ENCODE results near the gene KCNQ1OT1.

The KCNQ1OT1 gene

GRCh38 chr11:2719831-2720590, 20.2 kb upstream of the KCNQ1OT1 start:
- no peak for DNase-seq (ENCODE audit: low spot score)

DNA sequence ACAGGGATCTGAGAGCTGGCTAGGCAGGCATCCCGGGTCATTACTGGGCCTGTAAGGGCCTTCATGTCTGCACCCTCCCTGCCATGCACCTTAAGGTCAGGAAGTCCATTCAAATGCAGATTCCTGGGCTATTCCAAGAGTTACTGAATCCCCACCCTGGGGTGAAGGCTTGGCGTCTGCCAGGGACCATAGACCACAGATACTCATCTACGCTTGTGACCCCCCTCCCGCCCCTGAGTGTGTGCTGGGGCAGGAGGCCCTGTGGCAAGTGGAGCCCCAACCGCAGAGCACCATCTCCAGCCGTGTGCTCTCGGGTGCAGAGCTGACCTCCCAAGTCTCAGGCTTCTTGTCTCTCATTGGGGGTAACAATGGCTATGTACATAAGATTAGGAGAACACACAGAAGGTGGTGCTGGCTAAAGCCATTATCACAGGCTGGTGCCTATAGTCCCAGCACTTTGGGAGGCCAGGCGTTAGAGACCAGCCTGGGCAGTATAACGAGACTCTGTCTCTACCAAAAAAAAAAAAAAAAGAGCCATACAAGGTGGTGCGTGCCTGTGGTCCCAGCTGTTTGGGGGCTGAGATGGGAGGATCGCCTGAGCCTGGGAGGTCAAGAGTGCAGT, 19.1 kb upstream of the KCNQ1OT1 start:
- no peak for DNase-seq (ENCODE audit: low spot score)

DNA sequence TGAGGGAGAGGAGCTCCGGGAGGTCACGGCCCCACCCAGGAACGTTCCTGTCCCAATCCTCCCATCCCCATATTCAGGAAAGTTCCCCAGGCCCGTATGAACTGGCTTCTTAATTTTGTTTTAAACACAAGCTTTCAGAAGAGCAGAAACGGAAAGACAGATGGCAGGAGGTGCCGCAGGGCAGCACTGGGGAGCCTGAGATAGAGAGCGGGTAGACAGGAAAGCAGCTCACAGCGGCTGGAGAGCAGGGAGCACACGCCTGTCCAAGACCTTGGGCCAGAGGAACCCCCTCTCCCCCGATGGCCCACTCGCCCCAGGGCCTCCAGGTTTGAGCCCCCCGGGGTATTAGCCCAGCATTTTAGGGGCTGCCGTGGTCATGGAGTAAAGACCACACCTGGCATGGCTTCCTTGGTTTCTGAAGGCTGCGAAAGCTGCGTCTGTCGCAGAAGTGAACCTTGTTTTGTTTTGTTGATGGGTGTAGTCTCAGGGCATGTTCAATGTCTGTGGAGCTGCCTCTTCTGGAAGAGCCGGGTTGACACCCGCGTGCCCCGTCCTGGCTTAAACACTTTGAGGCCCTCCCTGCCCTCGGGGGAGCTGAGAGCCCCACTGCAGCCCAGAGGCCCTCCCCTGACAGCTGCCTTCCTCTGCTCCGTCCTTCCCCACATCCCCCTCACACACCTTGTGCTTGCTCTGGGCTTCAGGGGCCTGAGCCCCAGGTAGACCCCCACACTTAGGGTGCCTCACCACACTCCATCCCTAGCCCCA, 17.9 kb upstream of the KCNQ1OT1 start:
- no peak for DNase-seq (ENCODE audit: low spot score)

DNA sequence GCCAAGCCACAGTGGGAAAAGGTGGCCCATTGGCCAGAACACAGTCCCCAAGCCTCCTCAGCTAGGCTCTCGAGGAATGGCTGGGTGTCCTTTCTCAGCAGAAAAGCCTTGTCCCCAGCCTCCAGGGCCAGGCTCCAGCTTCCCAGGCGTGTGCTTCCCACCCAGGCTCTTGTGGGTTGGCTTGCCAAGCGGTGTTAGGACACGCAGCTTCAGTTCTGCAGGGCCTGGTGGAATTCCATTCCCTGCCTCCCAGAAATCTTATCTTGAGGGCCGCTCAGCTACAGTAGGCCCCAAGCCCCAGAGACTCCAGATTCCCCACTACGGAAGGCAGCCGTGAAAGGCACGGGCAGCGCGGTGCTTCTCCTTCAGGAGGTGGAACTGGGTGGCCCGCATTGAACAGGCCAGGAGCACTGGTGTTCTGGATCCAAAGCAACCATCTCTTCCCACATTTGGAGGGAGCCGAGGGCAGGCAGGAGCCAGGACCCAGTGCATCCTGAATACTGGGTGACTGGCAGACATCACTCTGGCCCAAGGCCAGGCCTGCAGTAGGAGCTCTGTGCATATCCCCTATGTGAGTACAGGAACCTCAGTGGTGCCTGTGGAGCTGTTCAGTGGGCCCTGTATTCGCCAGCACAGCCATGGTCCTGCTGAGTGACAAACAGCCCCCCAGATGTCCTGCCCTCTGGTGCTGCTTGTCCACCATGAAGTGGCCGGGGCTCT, 16.7 kb upstream of the KCNQ1OT1 start:
- no peak for DNase-seq (ENCODE audit: low spot score)

GRCh38 chr11:2715716-2716350, 16.0 kb upstream of the KCNQ1OT1 start:
- DNase-seq (ENCODE audit: low spot score) = no peak

DNA sequence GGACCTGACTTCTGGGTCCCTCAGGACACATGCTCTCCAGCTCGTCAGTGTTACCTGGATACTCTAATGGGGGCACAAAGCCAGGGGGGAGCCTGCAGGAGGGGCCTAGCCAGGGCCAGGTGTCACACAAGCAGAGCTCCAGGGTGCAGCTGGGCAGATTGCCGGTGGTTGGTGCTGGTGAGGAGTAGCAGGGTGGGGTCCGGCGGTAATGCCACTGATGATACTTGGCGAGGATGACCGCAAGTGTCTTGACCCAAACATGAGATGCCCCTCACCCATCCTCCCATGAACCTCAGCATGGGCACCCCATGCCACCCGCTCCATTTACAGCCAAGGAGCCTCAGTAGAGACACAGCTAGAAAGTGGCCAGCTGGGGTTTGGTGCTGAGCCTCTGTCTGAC, 15.1 kb upstream of the KCNQ1OT1 start:
- DNase-seq (ENCODE audit: low spot score) = no peak

GRCh38 chr11:2714463-2714800, 14.6 kb upstream of the KCNQ1OT1 start:
- DNase-seq (ENCODE audit: low spot score) = no peak

DNA sequence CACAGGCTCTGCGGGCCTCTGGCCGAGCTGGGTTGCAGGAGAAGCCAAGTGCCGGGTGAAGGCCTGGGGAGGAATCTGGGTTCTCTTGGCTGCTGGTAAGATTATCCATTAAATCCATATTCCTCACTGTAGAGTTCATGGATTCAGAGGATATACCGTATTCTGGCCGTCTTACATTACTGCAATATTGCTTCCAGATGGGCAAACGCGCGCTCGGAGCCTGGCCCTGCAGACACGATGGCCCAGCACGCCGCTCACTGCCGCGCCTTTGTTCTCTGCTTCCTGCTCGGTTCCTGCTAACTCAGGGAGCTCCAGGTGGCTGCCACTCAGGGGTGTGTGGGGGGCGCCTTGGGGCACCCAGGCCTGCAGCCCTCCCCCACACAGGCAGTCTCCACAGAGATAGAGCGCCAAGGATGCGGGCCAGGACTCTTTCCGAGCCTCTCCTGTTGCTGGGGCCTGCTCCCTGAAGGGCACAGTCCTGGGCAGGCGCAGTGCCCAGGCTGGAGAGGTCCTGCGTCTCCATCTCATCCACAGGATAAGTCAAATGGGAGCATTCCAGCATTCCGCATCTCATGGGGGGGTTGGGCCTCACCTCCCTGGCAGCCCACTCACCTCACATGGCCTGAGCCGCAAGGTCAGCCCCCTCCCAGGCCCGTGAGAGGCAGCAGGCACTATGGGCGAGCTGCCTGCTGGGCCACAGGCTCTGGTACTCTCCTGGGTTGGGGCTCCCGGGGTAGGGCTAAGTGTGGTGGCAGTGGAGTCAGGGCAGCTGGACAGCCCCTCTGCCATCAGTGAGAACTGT, 14.1 kb upstream of the KCNQ1OT1 start:
- no peak for DNase-seq (ENCODE audit: low spot score)

DNA sequence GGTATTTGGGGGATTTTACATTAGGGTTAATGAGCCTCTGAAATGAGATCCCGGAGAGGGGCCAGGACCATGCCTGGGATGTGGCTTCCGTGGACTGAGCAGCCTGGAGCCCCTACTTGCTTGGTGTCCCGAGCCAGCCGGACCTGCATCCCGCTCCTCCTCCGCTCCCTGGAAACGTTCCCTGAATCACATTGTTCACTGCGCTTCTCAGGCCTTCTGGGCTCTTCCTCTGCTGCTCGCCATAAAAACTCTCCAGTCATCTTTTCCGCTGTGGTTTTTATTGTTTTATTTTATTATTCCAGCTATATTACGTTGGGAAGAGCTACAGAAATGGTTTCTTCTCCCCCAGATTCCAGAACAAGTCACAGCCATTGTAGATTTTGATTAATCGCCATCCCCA, 13.3 kb upstream of the KCNQ1OT1 start:
- no peak for DNase-seq (ENCODE audit: low spot score)

GRCh38 chr11:2711161-2711560, 11.4 kb upstream of the KCNQ1OT1 start:
- no peak for DNase-seq (ENCODE audit: low spot score)

- DNase-seq (ENCODE audit: low spot score) = no peak
Measured at GRCh38 chr11:2709429-2709828, 9.6 kb upstream of the KCNQ1OT1 start.

DNA sequence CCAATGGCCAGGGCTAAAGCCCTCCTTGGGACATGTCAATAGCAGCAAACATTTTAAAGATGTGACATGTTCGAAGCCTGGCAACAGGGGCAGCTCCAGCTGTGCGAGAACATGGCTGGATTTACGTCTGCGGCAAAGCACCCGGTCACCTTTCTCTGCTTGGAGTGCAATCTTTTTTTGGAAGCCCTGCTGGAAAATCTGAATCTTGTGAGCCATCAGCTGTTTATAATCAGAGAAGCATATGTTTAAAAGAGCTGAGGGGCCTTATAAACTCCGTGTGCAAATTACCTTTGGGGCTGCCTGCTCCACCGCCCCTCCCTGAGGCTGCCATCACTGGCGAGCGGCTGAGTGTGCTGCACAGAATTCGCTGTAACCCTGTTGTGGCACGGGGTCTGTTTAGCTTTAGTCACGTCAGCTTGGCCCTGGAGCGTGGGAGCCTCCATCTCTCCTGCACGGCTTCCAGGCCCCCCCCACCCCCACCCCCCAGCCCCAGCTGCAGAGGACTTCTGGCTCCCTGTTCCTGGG, 9.0 kb upstream of the KCNQ1OT1 start:
- no peak for DNase-seq (ENCODE audit: low spot score)

- DNase-seq (ENCODE audit: low spot score) = no peak
Measured at GRCh38 chr11:2708151-2708581, 8.4 kb upstream of the KCNQ1OT1 start.

DNA sequence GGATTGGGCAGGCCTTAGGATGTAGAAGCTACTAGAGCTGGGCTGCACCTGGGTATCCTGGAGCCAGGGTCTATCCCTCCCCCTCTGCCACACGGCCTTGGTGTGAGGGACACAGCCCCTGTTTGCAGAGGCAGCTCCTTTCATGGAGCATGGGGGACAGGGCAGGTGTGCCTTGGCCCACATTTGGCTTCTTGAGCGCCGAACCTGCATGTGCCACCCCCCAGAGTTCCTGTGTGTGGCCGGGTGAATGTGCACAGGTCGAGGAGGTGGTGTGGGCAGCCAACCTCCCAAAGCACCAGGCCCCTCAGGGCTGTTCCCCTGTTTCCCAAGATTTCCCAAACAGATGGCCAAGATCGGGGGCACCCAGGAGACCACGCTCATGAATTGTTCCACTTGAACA, 7.9 kb upstream of the KCNQ1OT1 start:
- no peak for DNase-seq (ENCODE audit: low spot score)

DNA sequence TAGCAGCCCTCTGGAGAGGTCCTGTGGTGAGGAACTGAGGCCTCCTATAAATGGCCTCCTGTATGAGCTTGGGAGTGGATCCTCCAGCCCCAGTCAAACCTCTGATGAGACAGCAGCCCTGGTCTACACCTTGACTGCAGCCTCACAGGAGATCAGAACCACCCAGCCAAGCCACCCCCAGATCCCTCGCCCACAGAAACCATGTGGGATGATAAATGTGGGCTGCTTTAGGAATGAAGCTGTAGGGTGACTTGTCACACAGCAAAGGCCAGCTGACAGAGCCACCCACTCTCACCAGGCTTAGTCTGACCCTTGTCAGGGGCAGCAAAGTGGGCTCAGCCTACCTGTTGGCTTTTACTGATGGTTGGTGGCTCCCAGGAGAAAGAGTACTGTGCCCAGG, 6.5 kb upstream of the KCNQ1OT1 start:
- DNase-seq (ENCODE audit: low spot score) = no peak

DNA sequence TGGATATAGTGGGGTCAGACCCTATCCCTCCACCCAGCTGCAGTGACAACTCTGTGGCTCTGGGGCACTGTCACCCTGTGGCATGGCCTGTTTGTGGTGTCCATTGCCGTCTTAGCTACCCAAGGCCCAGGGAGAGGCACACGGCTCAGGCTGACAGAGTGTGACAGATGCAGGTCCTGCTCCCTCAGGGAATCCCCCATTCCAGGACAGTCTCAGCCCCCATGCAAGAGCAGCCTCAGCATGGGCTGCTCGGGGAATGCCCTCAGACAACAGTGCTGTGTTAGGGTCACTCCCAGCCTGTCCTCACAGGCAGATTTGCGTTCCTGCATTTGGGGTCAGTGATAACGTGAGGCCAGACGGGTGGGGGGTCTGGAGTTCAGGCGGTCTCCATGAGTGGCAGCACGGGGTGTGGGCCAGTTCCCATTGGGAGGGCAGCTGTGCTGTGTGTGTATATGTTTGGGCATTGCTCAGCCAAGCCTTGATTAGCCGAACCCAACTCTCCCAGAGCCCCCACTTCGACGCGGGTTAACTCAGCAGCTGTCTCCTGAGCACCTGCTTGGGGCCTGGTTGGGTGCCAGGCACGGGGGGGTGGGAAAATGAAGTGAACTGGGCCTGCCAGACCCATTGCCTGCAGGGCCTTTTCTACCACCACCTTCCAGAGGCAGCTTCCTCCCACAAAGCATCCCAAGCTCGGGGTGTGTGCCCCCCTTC, 5.3 kb upstream of the KCNQ1OT1 start:
- no peak for DNase-seq (ENCODE audit: low spot score)

GRCh38 chr11:2704356-2704755, 4.6 kb upstream of the KCNQ1OT1 start:
- no peak for DNase-seq (ENCODE audit: low spot score)

- DNase-seq (ENCODE audit: low spot score) = no peak
Measured at GRCh38 chr11:2703363-2704141, 3.8 kb upstream of the KCNQ1OT1 start.

DNA sequence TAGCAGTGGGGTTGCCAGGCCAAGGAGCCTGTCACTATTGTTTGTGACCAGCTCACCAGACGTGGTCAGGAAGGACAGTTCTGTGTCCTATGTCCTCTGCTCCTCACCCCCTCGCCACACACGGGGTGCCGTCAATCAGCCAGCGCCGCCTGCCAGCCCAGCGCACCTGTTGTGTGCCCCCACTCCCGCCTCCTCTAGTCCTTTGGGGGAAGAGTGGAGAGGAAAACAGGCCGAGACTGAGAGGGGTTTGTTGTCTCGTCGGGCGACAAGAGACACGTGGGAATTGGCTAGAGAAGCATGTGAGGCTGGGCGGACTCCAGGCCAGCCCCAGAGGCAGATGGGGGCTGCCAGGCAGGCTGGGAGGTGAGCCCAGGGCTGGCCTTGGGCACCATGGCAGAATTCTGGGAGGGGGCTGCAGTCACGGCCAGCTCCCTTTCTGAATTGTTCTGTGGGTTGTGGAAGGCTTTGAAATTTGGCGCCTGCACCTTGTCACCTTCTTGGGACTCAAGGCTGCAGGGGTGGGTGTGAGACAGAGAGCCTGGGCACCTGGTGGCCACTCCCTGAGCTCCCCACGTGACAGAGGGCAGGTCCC, 3.1 kb upstream of the KCNQ1OT1 start:
- DNase-seq (ENCODE audit: low spot score) = no peak

Data from ecto neural progenitor cell (in vitro differentiated cells).